Spinal cord (tissue), 10 donors: ENCODE measurements around the gene CLCN2. TPM values are rescaled to one million over a fixed set of nuclear protein-coding genes. Genes with fewer than 3 reads are reported as not detected.

Source experiments
- DNase-seq, 6 donors: peaks; one replicate each; pipeline versions ENCODE4 v3.0.0 to v3.0.0-alpha.2; 2013 to 2015; ENCODE audit warnings: low spot score in 6 of 6, low read depth in 4 of 6
- H3K27ac ChIP-seq: one replicate; pipeline ENCODE4 v1.5.1; 2013; ENCODE audit warnings: low read depth, low read length, control low read depth
- H3K27me3 ChIP-seq: one replicate; pipeline ENCODE4 v1.6.1; 2013; ENCODE audit warnings: low read length; ENCODE audit not compliant: control insufficient read depth, insufficient read depth
- H3K36me3 ChIP-seq: one replicate; pipeline ENCODE4 v1.6.1; 2013; ENCODE audit warnings: low read length; ENCODE audit not compliant: control insufficient read depth, insufficient read depth
- H3K4me1 ChIP-seq: one replicate; pipeline ENCODE4 v1.6.1; 2013; ENCODE audit warnings: low read length; ENCODE audit not compliant: control insufficient read depth, insufficient read depth
- H3K4me3 ChIP-seq: one replicate; pipeline ENCODE4 v1.5.1; 2013; ENCODE audit warnings: low read depth, low read length, control low read depth
- H3K9me3 ChIP-seq: one replicate; pipeline ENCODE4 v1.6.1; 2013; ENCODE audit warnings: low read length; ENCODE audit not compliant: control insufficient read depth, insufficient read depth
- WGBS: methylation state at CpG from one replicate; pipeline ENCODE4 v1.1.5; 2013; ENCODE audit warnings: missing lambda C conversion rate; ENCODE audit not compliant: insufficient coverage; 5-methylcytosine and 5-hydroxymethylcytosine counted together
- polyA plus RNA-seq, 2 donors: library from polyadenylated mRNA; unstranded; fragments of 120-200 nt; gene quantifications; one replicate each; pipeline ENCODE4 v1.2.1, GENCODE V29; 2013; ENCODE audit not compliant: insufficient read length in 2 of 2
- small RNA-seq: library from RNA; depleted of rRNA; stranded (forward); fragments of <200 nt; gene quantifications from one replicate; pipeline ENCODE3, GENCODE V24; 2014; ENCODE audit warnings: low replicate concordance
- total RNA-seq, 2 donors: library from RNA; depleted of rRNA in 1 of 2; stranded (reverse); fragments of 120-200 nt in 1 of 2; fragments of >200 nt in 1 of 2; gene quantifications; one replicate each; pipeline versions ENCODE4 v1.2.3 to v1.2.4, GENCODE V29; 2013 to 2014
- donor health status: healthy.

The CLCN2 gene
- total and polyA plus RNA-seq, 4 donors: 13.1 to 41.3 (median 21.1) TPM

GRCh38 chr3:184306341-184306972 lies 54.9 kb downstream of the CLCN2 start:
- Histone ChIP-seq H3K27ac (no peak overlapping the region), H3K27me3 (no peaks in the 10 kb centered on the region), H3K9me3 (no peaks in the 10 kb centered on the region), H3K4me3 (no peak overlapping the region), H3K36me3 (peaks cover 86% of the 10 kb centered on the region), H3K4me1 (no peaks in the 10 kb centered on the region)
- WGBS: 85% methylated on average over 3 of the region's 4 CpGs
- DNase-seq: no peak

GRCh38 chr3:184305577-184305976 lies 55.8 kb downstream of the CLCN2 start:
- WGBS: 89% methylated on average over 1 of the region's 1 CpG
- Histone ChIP-seq H3K9me3 (no peaks in the 10 kb centered on the region), H3K36me3 (peaks cover 92% of the 10 kb centered on the region), H3K27me3 (no peaks in the 10 kb centered on the region), H3K4me3 (no peak overlapping the region), H3K27ac (no peak overlapping the region), H3K4me1 (no peaks in the 10 kb centered on the region)
- DNase-seq: peak in 2 of 6 donors; percentile 23 to 53

- no CpG with 5 or more reads among the region's 3 CpGs for WGBS
- Histone ChIP-seq H3K4me3 (no peak overlapping the region), H3K36me3 (peaks cover 43% of the 10 kb centered on the region), H3K27ac (no peak overlapping the region), H3K9me3 (no peaks in the 10 kb centered on the region), H3K27me3 (no peaks in the 10 kb centered on the region), H3K4me1 (peaks cover 7% of the 10 kb centered on the region)
- DNase-seq: no peak
Observed at GRCh38 chr3:184300378-184300720, 61.1 kb downstream of the CLCN2 start.

- Histone ChIP-seq H3K4me3 (peak overlapping the region; percentile 85), H3K27ac (peak overlapping the region; percentile 18), H3K27me3 (no peaks in the 10 kb centered on the region), H3K36me3 (peaks cover 38% of the 10 kb centered on the region), H3K4me1 (peaks cover 7% of the 10 kb centered on the region), H3K9me3 (no peaks in the 10 kb centered on the region)
- DNase-seq: no peak
- WGBS: 8% methylated on average over 19 of the region's 29 CpGs
Observed at GRCh38 chr3:184299488-184300377, 61.7 kb downstream of the CLCN2 start.

- DNase-seq: peak; percentile 82 to 99 (median 92)
- Histone ChIP-seq H3K4me1 (peaks cover 7% of the 10 kb centered on the region), H3K36me3 (peaks cover 30% of the 10 kb centered on the region), H3K4me3 (peak within 1 kb of the TSS; percentile 85), H3K27me3 (no peaks in the 10 kb centered on the region), H3K27ac (peak within 1 kb of the TSS; percentile 87), H3K9me3 (no peaks in the 10 kb centered on the region)
- under 1% methylated on average over 77 of the region's 78 CpGs for WGBS
Observed at GRCh38 chr3:184298759-184299487, 62.5 kb downstream of the CLCN2 start, which contains the start of gene PSMD2. Gene PSMD2, plus strand, starts transcription at chr3:184299241. Its CDS starts 26 bp downstream, at chr3:184299267.

GRCh38 chr3:184296616-184297015 lies 64.8 kb downstream of the CLCN2 start:
- Histone ChIP-seq H3K27ac (no peak overlapping the region), H3K4me1 (peaks cover 7% of the 10 kb centered on the region), H3K36me3 (peaks cover 15% of the 10 kb centered on the region), H3K4me3 (no peak overlapping the region), H3K27me3 (no peaks in the 10 kb centered on the region), H3K9me3 (no peaks in the 10 kb centered on the region)
- 70% methylated on average over 6 of the region's 7 CpGs for WGBS
- DNase-seq: no peak

Small RNA genes lying within 50 kb of the gene (small RNA-seq; reads per million reads assigned to genes)
- 452 reads per million, percentile 99 among the genes with 10 or more reads in this experiment for gene SNORD66

Other genes with a start within 250 kb of the CLCN2 start
- gene EIF2B5, start 226.2 kb downstream of the CLCN2 start, total RNA-seq: 10 to 100 TPM; 38.3 to 39.0 TPM
- 10 to 100 TPM; 52.6 to 58.9 TPM for gene EIF2B5, start 226.2 kb downstream of the CLCN2 start, polyA plus RNA-seq
- gene DVL3, start 206.2 kb downstream of the CLCN2 start, total RNA-seq: 10 to 100 TPM; 20.7 to 43.7 TPM
- gene DVL3, start 206.2 kb downstream of the CLCN2 start, polyA plus RNA-seq: 100 to 1,000 TPM; 105 to 114 TPM
- 100 to 1,000 TPM; 293 to 307 TPM for gene AP2M1, start 186.8 kb downstream of the CLCN2 start, total RNA-seq
- 100 to 1,000 TPM; 523 to 556 TPM for gene AP2M1, start 186.8 kb downstream of the CLCN2 start, polyA plus RNA-seq
- 10 to 100 TPM; 47.9 to 49.5 TPM for gene ABCF3, start 175.4 kb downstream of the CLCN2 start, total RNA-seq
- gene ABCF3, start 175.4 kb downstream of the CLCN2 start, polyA plus RNA-seq: 10 to 100 TPM; 78.4 to 94.4 TPM
- gene VWA5B2, start 132.0 kb downstream of the CLCN2 start, total RNA-seq: 10 to 100 TPM in 1 of 2 donors, 1 to 10 TPM in 1; 4.6 to 12.0 TPM
- 10 to 100 TPM; 36.4 to 55.5 TPM for gene VWA5B2, start 132.0 kb downstream of the CLCN2 start, polyA plus RNA-seq
- gene ALG3, start 112.6 kb downstream of the CLCN2 start, total RNA-seq: 10 to 100 TPM in 1 of 2 donors, 1 to 10 TPM in 1; 9.1 to 13.2 TPM
- 10 to 100 TPM; 25.4 to 29.4 TPM for gene ALG3, start 112.6 kb downstream of the CLCN2 start, polyA plus RNA-seq
- gene EEF1AKMT4, start 111.9 kb downstream of the CLCN2 start, total RNA-seq: 1 to 10 TPM in 1 of 2 donors, under 1 TPM in 1; 0.40 to 1.9 TPM
- gene EEF1AKMT4, start 111.9 kb downstream of the CLCN2 start, polyA plus RNA-seq: 1 to 10 TPM; 1.8 to 1.9 TPM
- gene CAMK2N2, start 100.1 kb downstream of the CLCN2 start, total RNA-seq: 1 to 10 TPM; 9.1 to 9.6 TPM
- gene CAMK2N2, start 100.1 kb downstream of the CLCN2 start, polyA plus RNA-seq: 100 to 1,000 TPM; 203 to 204 TPM
- 10 to 100 TPM in 1 of 2 donors, 1 to 10 TPM in 1; 3.6 to 12.5 TPM for gene ECE2, start 85.6 kb downstream of the CLCN2 start, total RNA-seq
- 10 to 100 TPM; 18.6 to 23.1 TPM for gene ECE2, start 85.6 kb downstream of the CLCN2 start, polyA plus RNA-seq
- gene PSMD2, start 62.4 kb downstream of the CLCN2 start, total RNA-seq: 100 to 1,000 TPM; 177 to 237 TPM
- 100 to 1,000 TPM; 268 to 275 TPM for gene PSMD2, start 62.4 kb downstream of the CLCN2 start, polyA plus RNA-seq
- gene EIF4G1, start 47.0 kb downstream of the CLCN2 start, total RNA-seq: 100 to 1,000 TPM; 132 to 139 TPM
- gene EIF4G1, start 47.0 kb downstream of the CLCN2 start, polyA plus RNA-seq: 100 to 1,000 TPM; 187 TPM
- gene FAM131A, start 24.0 kb downstream of the CLCN2 start, total RNA-seq: 10 to 100 TPM; 35.4 to 43.8 TPM
- 10 to 100 TPM; 50.1 to 57.3 TPM for gene FAM131A, start 24.0 kb downstream of the CLCN2 start, polyA plus RNA-seq
- gene POLR2H, start 105 bp upstream of the CLCN2 start, total RNA-seq: 10 to 100 TPM; 45.4 to 76.9 TPM
- 10 to 100 TPM; 54.1 to 81.2 TPM for gene POLR2H, start 105 bp upstream of the CLCN2 start, polyA plus RNA-seq
- gene THPO, start 16.6 kb upstream of the CLCN2 start, total RNA-seq: 1 to 10 TPM in 1 of 2 donors, under 1 TPM in 1; 0.40 to 2.6 TPM
- gene THPO, start 16.6 kb upstream of the CLCN2 start, polyA plus RNA-seq: 1 to 10 TPM; 1.8 to 2.0 TPM
- gene CHRD, start 18.4 kb upstream of the CLCN2 start, total RNA-seq: 10 to 100 TPM; 11.4 to 18.3 TPM
- 10 to 100 TPM; 17.4 to 23.7 TPM for gene CHRD, start 18.4 kb upstream of the CLCN2 start, polyA plus RNA-seq
- gene EPHB3, start 200.2 kb upstream of the CLCN2 start, total RNA-seq: 10 to 100 TPM in 1 of 2 donors, 1 to 10 TPM in 1; 9.3 to 11.7 TPM
- gene EPHB3, start 200.2 kb upstream of the CLCN2 start, polyA plus RNA-seq: 10 to 100 TPM; 25.6 to 35.2 TPM